MM.1S (cell line): ENCODE results near the gene SLC22A3.
"Not testable (repeated sequence)": the region's sequence is repeated elsewhere in the genome, so short reads cannot be mapped to it uniquely, and the experiment has no call there.

Experiments used
- DNase-seq: peaks from one replicate; pipeline ENCODE4 v3.0.0-alpha.2; 2015
- H2AFZ ChIP-seq: fragments of 300-600 bp; sonication (generic); 2 replicates; pipeline ENCODE4 v1.6.0; 2016; ENCODE audit warnings: antibody characterized with exemption, low read length
- H3F3A ChIP-seq: fragments of 300-600 bp; sonication (generic); 2 replicates; pipeline ENCODE4 v1.6.1; 2016; ENCODE audit warnings: mild to moderate bottlenecking, antibody characterized with exemption, low read length, moderate library complexity, mixed read lengths; ENCODE audit not compliant: insufficient read depth
- H3K27ac ChIP-seq: fragments of 300-600 bp; sonication (generic); 2 replicates; pipeline ENCODE4 v1.5.1; 2016; ENCODE audit warnings: mild to moderate bottlenecking, low read length
- H3K27me3 ChIP-seq: fragments of 300-600 bp; sonication (generic); replicated peaks from 2 replicates; pipeline ENCODE4 v1.6.0; 2016; ENCODE audit warnings: low read length; ENCODE audit not compliant: insufficient read depth
- H3K36me3 ChIP-seq: fragments of 300-600 bp; sonication (generic); replicated peaks from 2 replicates; pipeline ENCODE4 v1.6.1; 2016; ENCODE audit warnings: mild to moderate bottlenecking, low read length, mixed read lengths; ENCODE audit not compliant: insufficient read depth
- H3K4me1 ChIP-seq: fragments of 300-600 bp; sonication (generic); 2 replicates; pipeline ENCODE4 v1.6.1; 2016; ENCODE audit warnings: low read length, mixed read lengths
- H3K4me2 ChIP-seq: fragments of 300-600 bp; sonication (generic); 2 replicates; pipeline ENCODE4 v1.6.0; 2016; ENCODE audit warnings: low read depth, low read length
- H3K4me3 ChIP-seq: fragments of 300-600 bp; sonication (generic); 2 replicates; pipeline ENCODE4 v1.5.1; 2016; ENCODE audit warnings: low read length, mixed read lengths
- H3K79me2 ChIP-seq: fragments of 300-600 bp; sonication (generic); 2 replicates; pipeline ENCODE4 v1.6.1; 2016; ENCODE audit warnings: mixed run types, low read length, mixed read lengths
- H3K9ac ChIP-seq: fragments of 300-600 bp; sonication (generic); 2 replicates; pipeline ENCODE4 v1.6.1; 2016; ENCODE audit warnings: low read length, mixed read lengths
- H3K9me2 ChIP-seq: fragments of 300-600 bp; sonication (generic); replicated peaks from 2 replicates; pipeline ENCODE4 v1.6.1; 2016; ENCODE audit warnings: mild to moderate bottlenecking, low read length, mixed read lengths; ENCODE audit not compliant: insufficient read depth
- H3K9me3 ChIP-seq: fragments of 300-600 bp; sonication (generic); replicated peaks from 2 replicates; pipeline ENCODE4 v1.6.1; 2016; ENCODE audit warnings: mild to moderate bottlenecking, low read length, mixed read lengths; ENCODE audit not compliant: insufficient read depth
- H4K20me1 ChIP-seq: fragments of 300-600 bp; sonication (generic); 2 replicates; pipeline ENCODE4 v1.6.1; 2016; ENCODE audit warnings: mild to moderate bottlenecking, low read length, moderate library complexity, mixed read lengths; ENCODE audit not compliant: insufficient read depth
- EZH2 ChIP-seq: fragments of 300-600 bp; sonication (generic); optimal IDR thresholded peaks from 2 replicates; pipeline ENCODE3; 2017; ENCODE audit warnings: low read depth, mild to moderate bottlenecking, antibody characterized with exemption, low read length, mixed read lengths
- EZH2phosphoT487 ChIP-seq: fragments of 300-600 bp; sonication (generic); IDR thresholded peaks from 2 replicates; pipeline ENCODE4 v1.6.1; 2018; ENCODE audit warnings: antibody characterized with exemption, low read length
- TF ChIP-seq, protein P1 (sequence below): fragments of 300-600 bp; sonication (generic); IDR thresholded peaks from 2 replicates; pipeline ENCODE4 v1.5.1; 2016; ENCODE audit warnings: antibody characterized with exemption, low read length, mixed read lengths

SLC22A3 gene

DNA sequence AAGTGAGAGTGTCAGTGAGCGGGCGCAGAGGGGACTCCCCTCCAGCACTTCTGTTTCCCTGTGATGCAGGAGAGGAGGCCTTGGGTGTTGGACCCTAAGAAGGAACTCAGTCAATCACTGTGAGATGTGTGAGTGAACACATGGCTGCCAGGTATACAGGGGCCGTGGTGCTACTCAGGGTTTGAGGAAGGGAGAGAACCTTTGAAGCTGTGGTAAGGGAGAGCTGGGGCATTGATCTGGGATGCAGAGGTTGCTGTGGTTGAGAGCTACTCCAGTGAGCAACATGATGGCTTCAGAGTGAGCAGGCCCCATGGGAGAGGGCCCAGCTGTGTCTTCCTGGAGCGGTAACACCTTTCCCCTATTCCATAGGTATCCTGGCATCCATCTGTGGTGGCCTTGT lies 99.2 kb downstream of the SLC22A3 start:
- H3K4me1 ChIP-seq = no peaks in the 10 kb centered on the region
- no peaks in the 10 kb centered on the region for H3K9me3 ChIP-seq
- DNase-seq = no peak
- no peaks in the 10 kb centered on the region for H3K27me3 ChIP-seq
- no peaks in the 10 kb centered on the region for H3K9me2 ChIP-seq
- no peaks in the 10 kb centered on the region for H3K79me2 ChIP-seq
- no peaks in the 10 kb centered on the region for H4K20me1 ChIP-seq
- no peak overlapping the region for H3K4me2 ChIP-seq
- H3K36me3 ChIP-seq = no peaks in the 10 kb centered on the region
- no peak overlapping the region for H3K27ac ChIP-seq
- no peaks in the 10 kb centered on the region for H3F3A ChIP-seq
- no peak overlapping the region for H2AFZ ChIP-seq
- TF ChIP-seq, protein P1, sequence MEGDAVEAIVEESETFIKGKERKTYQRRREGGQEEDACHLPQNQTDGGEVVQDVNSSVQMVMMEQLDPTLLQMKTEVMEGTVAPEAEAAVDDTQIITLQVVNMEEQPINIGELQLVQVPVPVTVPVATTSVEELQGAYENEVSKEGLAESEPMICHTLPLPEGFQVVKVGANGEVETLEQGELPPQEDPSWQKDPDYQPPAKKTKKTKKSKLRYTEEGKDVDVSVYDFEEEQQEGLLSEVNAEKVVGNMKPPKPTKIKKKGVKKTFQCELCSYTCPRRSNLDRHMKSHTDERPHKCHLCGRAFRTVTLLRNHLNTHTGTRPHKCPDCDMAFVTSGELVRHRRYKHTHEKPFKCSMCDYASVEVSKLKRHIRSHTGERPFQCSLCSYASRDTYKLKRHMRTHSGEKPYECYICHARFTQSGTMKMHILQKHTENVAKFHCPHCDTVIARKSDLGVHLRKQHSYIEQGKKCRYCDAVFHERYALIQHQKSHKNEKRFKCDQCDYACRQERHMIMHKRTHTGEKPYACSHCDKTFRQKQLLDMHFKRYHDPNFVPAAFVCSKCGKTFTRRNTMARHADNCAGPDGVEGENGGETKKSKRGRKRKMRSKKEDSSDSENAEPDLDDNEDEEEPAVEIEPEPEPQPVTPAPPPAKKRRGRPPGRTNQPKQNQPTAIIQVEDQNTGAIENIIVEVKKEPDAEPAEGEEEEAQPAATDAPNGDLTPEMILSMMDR = no peak
- TF ChIP-seq EZH2 = no peak
- TF ChIP-seq EZH2phosphoT487 = no peak
- no peak overlapping the region for H3K9ac ChIP-seq
- no peak overlapping the region for H3K4me3 ChIP-seq

DNA sequence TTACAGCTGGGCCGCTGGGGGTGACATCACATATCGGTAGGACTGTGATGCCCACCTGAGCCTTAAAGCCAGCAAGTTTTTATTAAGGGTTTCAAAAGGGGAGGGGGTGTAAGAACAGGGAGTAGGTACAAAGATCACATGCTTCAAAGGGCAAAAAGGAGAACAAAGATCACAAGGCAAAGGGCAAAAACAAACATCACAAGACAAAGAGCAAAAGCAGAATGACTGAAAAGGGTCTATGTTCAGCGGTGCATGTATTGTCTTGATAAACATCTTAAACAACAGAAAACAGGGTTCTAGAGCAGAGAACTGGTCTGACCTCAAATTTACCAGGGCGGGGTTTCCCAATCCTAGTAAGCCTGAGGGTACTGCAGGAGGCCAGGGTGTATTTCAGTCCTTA lies 101.6 kb downstream of the SLC22A3 start:
- not testable (repeated sequence) for H3K79me2 ChIP-seq, DNase-seq, H3K9me3 ChIP-seq, H3K9me2 ChIP-seq, H3K27me3 ChIP-seq, H3K4me3 ChIP-seq, H4K20me1 ChIP-seq, H3K4me2 ChIP-seq, H3F3A ChIP-seq, H3K4me1 ChIP-seq, H3K27ac ChIP-seq, H2AFZ ChIP-seq, H3K36me3 ChIP-seq, H3K9ac ChIP-seq

DNA sequence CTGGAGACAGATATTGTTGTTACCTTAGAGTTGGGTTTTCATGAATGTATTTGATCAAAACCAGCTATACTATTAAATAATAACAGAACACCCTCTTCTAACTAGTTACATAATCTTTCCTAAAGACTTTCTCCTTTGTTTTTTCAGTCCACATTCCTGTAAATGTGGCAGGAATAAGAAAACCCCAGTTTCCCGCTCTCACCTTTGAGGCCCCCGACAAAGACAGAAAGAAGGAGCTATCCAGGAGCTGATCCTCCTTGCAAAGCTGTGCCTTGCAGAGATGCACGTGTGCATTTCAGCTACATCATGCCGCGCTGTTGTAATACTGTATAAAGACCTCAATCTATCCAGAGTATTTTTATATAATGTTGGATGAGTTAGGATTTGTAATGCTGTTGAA lies 102.7 kb downstream of the SLC22A3 start:
- TF ChIP-seq, protein P1 = no peak
- TF ChIP-seq EZH2 = no peak
- no peak for TF ChIP-seq EZH2phosphoT487
- no peak overlapping the region for H3K9ac ChIP-seq
- H3K27me3 ChIP-seq = no peaks in the 10 kb centered on the region
- H3K4me2 ChIP-seq = no peak overlapping the region
- H3K4me1 ChIP-seq = no peaks in the 10 kb centered on the region
- no peak for DNase-seq
- no peaks in the 10 kb centered on the region for H3K9me2 ChIP-seq
- no peak overlapping the region for H3K27ac ChIP-seq
- no peaks in the 10 kb centered on the region for H3K79me2 ChIP-seq
- no peaks in the 10 kb centered on the region for H4K20me1 ChIP-seq
- no peak overlapping the region for H2AFZ ChIP-seq
- H3F3A ChIP-seq = no peaks in the 10 kb centered on the region
- H3K9me3 ChIP-seq = no peaks in the 10 kb centered on the region
- no peak overlapping the region for H3K4me3 ChIP-seq
- no peaks in the 10 kb centered on the region for H3K36me3 ChIP-seq

- Histone ChIP-seq H4K20me1 (no peaks in the 10 kb centered on the region), H3K4me3 (no peak overlapping the region), H3K9ac (no peak overlapping the region), H3K79me2 (no peaks in the 10 kb centered on the region), H3K27ac (no peak overlapping the region), H3K9me3 (no peaks in the 10 kb centered on the region), H3K9me2 (no peaks in the 10 kb centered on the region), H3K36me3 (no peaks in the 10 kb centered on the region), H3K4me1 (no peaks in the 10 kb centered on the region), H3K4me2 (no peak overlapping the region), H3F3A (no peaks in the 10 kb centered on the region), H2AFZ (no peak overlapping the region), H3K27me3 (no peaks in the 10 kb centered on the region)
- TF ChIP-seq, protein P1 = no peak
- DNase-seq = no peak
Measured at GRCh38 chr6:160454303-160454702, 106.1 kb downstream of the SLC22A3 start.
